ENCODE measurements around the gene LRRC8D. TPM values are rescaled to one million over a fixed set of nuclear protein-coding genes. Genes with fewer than 3 reads are reported as not detected.

The LRRC8D gene
- total RNA-seq, 1 donor from 2014 or later, result 4.4 TPM

DNA sequence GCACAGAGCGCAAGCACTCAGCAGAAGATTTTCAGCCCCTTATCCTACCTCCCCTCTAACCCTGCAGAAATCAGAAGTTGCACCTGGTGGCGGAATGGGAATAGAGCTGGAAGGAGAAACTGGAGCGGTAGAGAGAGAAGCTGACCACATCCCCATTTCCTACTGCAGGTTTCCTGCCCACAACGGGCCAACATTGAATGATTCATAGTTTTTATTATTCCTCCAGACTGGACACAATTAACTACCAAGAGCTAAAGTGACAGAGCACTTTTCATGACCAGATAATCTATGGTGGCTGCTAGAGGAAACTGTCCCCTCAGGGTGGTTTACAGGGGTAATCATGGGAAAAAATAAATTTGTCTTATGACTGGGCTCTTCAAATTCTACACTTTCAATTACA is 21.3 kb upstream of the LRRC8D start:
- no peaks in the 10 kb centered on the region for H3K4me1 ChIP-seq

DNA sequence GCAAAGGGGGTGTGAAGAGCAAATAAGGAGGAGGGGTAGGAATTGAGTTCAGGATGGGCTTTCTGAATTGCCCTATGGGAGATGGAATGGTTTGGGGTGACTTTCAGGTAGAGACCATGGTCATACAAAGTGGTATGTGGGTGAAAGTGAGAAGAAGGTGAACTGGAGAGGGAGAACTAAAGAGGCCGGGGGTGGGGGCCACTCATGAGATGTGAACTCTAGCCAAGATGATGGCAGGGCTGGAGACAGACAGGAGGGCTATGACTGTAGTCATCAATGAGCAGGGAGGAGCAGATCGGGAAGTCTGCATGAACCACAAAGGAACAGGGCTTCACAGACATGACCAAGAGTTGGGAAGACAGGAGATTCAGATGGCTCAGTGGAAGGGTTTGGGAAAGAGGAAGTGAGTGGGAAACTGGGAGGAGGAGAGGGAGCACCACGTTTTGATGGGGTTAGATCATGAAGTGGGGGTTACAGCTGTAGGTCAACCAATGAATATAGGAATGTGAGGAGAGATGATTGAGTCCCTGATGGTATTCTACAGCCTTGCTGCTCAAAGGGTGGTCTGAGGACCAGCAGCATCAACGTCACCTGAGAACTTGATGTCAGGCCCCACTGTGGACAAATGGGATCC is 20.7 kb upstream of the LRRC8D start:
- no peak for DNase-seq (ENCODE audit: extremely low spot score in 2 of 2)

More for the DNA sequence above, 21.3 kb upstream of the LRRC8D start:
- Histone ChIP-seq H3K36me3 (no peaks in the 10 kb centered on the region), H3K27me3 (no peaks in the 10 kb centered on the region), H3K4me3 (no peak overlapping the region), H3K9me3 (no peaks in the 10 kb centered on the region), H3K27ac (no peak overlapping the region)
- no peak for TF ChIP-seq POLR2AphosphoS5 (IDR thresholded peaks at IDR 0.05; ENCODE audit: insufficient read depth in 1 of 2, low read depth in 1 of 2)
- TF ChIP-seq, protein P1, sequence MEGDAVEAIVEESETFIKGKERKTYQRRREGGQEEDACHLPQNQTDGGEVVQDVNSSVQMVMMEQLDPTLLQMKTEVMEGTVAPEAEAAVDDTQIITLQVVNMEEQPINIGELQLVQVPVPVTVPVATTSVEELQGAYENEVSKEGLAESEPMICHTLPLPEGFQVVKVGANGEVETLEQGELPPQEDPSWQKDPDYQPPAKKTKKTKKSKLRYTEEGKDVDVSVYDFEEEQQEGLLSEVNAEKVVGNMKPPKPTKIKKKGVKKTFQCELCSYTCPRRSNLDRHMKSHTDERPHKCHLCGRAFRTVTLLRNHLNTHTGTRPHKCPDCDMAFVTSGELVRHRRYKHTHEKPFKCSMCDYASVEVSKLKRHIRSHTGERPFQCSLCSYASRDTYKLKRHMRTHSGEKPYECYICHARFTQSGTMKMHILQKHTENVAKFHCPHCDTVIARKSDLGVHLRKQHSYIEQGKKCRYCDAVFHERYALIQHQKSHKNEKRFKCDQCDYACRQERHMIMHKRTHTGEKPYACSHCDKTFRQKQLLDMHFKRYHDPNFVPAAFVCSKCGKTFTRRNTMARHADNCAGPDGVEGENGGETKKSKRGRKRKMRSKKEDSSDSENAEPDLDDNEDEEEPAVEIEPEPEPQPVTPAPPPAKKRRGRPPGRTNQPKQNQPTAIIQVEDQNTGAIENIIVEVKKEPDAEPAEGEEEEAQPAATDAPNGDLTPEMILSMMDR (IDR thresholded peaks at IDR 0.05), result no peak
- no peak for TF ChIP-seq POLR2A (IDR thresholded peaks at IDR 0.05)
- DNase-seq (ENCODE audit: extremely low spot score in 2 of 2), result no peak
- intact Hi-C loops (cut with DNase I), result no loop called here

GRCh38 chr1:89800718-89801117 is 20.1 kb upstream of the LRRC8D start:
- TF ChIP-seq, protein P1 (IDR thresholded peaks at IDR 0.05), result no peak
- no peak for TF ChIP-seq POLR2AphosphoS5 (IDR thresholded peaks at IDR 0.05; ENCODE audit: insufficient read depth in 1 of 2, low read depth in 1 of 2)
- no peak for TF ChIP-seq POLR2A (IDR thresholded peaks at IDR 0.05)
- Histone ChIP-seq H3K27ac (no peak overlapping the region), H3K4me1 (no peaks in the 10 kb centered on the region), H3K4me3 (no peak overlapping the region), H3K9me3 (no peaks in the 10 kb centered on the region), H3K36me3 (no peaks in the 10 kb centered on the region), H3K27me3 (no peaks in the 10 kb centered on the region)
- DNase-seq (ENCODE audit: extremely low spot score in 2 of 2), result peak in 1 of 2 donors; percentile 2
- intact Hi-C loops (cut with DNase I), result loop anchor here (5.0 kb wide), 1 partner anchor 192 kb away; no protein-coding TSS in a partner anchor

More for the DNA sequence above, 20.7 kb upstream of the LRRC8D start:
- Histone ChIP-seq H3K27me3 (no peaks in the 10 kb centered on the region), H3K27ac (no peak overlapping the region), H3K4me3 (no peak overlapping the region), H3K36me3 (no peaks in the 10 kb centered on the region), H3K4me1 (no peaks in the 10 kb centered on the region), H3K9me3 (no peaks in the 10 kb centered on the region)
- TF ChIP-seq POLR2AphosphoS5 (IDR thresholded peaks at IDR 0.05; ENCODE audit: insufficient read depth in 1 of 2, low read depth in 1 of 2), result no peak
- no peak for TF ChIP-seq POLR2A (IDR thresholded peaks at IDR 0.05)
- TF ChIP-seq, protein P1 (IDR thresholded peaks at IDR 0.05), result no peak
- intact Hi-C loops (cut with DNase I), result loop anchor here (5.0 kb wide), 1 partner anchor 192 kb away; no protein-coding TSS in a partner anchor

- no peaks in the 10 kb centered on the region for H3K36me3 ChIP-seq
- no peaks in the 10 kb centered on the region for H3K9me3 ChIP-seq
- no peak overlapping the region for H3K27ac ChIP-seq
- H3K4me1 ChIP-seq, result no peaks in the 10 kb centered on the region
- TF ChIP-seq POLR2A (IDR thresholded peaks at IDR 0.05) (no peak), POLR2AphosphoS5 (IDR thresholded peaks at IDR 0.05; ENCODE audit: insufficient read depth in 1 of 2, low read depth in 1 of 2) (no peak)
- TF ChIP-seq, protein P1 (IDR thresholded peaks at IDR 0.05), result no peak
- DNase-seq (ENCODE audit: extremely low spot score in 2 of 2), result no peak
- H3K27me3 ChIP-seq, result no peaks in the 10 kb centered on the region
- no peak overlapping the region for H3K4me3 ChIP-seq
- intact Hi-C loops (cut with DNase I), result loop anchor here (5.0 kb wide), 1 partner anchor 190 kb away; no protein-coding TSS in a partner anchor
Observed at GRCh38 chr1:89802051-89802450, 18.8 kb upstream of the LRRC8D start.

DNA sequence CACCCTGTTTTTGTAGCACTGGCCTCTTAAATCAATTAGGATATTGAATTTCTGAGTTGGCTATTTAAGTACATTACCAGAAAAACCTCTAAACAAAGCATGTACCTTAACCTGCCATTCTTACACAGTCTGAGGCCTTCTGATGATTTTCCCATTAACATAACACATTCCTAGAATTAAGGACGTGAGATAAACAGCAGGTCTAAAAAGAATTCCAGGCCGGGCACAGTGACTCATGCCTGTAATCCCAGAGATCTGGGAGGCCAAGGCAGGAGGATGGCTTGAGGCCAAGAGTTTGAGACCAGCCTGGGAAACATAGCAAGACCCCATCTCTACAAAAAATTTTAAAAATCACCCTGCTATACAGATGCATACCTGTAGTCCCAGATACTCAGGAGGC is 18.0 kb upstream of the LRRC8D start:
- intact Hi-C loops (cut with DNase I), result loop anchor here (5.0 kb wide), 1 partner anchor 189 kb away; no protein-coding TSS in a partner anchor
- H3K36me3 ChIP-seq, result no peaks in the 10 kb centered on the region

More for the DNA sequence above, 18.0 kb upstream of the LRRC8D start:
- Histone ChIP-seq H3K9me3 (no peaks in the 10 kb centered on the region), H3K27ac (no peak overlapping the region), H3K27me3 (no peaks in the 10 kb centered on the region), H3K4me3 (no peak overlapping the region), H3K4me1 (no peaks in the 10 kb centered on the region)
- TF ChIP-seq, protein P1 (IDR thresholded peaks at IDR 0.05), result no peak
- TF ChIP-seq POLR2A (IDR thresholded peaks at IDR 0.05), result no peak
- TF ChIP-seq POLR2AphosphoS5 (IDR thresholded peaks at IDR 0.05; ENCODE audit: insufficient read depth in 1 of 2, low read depth in 1 of 2), result no peak
- DNase-seq (ENCODE audit: extremely low spot score in 2 of 2), result no peak
